ENCODE measurements around the gene C1QTNF3.

C1QTNF3 gene

DNA sequence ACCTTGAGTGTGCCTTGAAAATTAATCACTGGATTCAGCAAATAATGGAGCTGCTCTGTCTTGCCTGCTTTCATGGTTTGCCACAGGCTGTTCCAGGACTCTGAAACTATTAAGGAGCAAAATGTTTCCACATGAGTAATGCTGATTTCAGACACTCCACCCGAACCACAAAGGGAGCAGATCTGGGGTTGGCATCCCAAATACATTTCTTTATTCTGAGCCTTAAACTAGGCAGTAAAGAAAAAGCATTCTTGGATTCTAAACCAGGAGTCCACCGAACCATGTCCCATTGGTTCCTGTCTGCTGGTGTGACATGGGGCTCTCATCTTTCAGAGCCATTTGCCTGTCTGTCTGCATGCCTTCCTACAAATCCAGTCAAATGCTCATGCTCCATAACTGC is 10.1 kb upstream of the C1QTNF3 start:
- no peak overlapping the region for H3K4me3 ChIP-seq (ENCODE audit: low read length)
- H3K4me1 ChIP-seq (ENCODE audit: control insufficient read depth, low read length): no peaks in the 10 kb centered on the region
- H3K9me2 ChIP-seq (replicated peaks; ENCODE audit: control insufficient read depth, low read length): no peaks in the 10 kb centered on the region
- H3K79me2 ChIP-seq (ENCODE audit: control insufficient read depth, low read length): no peaks in the 10 kb centered on the region
- H3K27ac ChIP-seq (ENCODE audit: low read depth, low read length): no peak overlapping the region
- no peaks in the 10 kb centered on the region for H4K20me1 ChIP-seq (ENCODE audit: control insufficient read depth, insufficient read depth, low read depth, low read length)
- H3F3A ChIP-seq (ENCODE audit: control insufficient read depth, insufficient read depth): no peaks in the 10 kb centered on the region
- H3K27me3 ChIP-seq (ENCODE audit: control insufficient read depth, low read length): no peaks in the 10 kb centered on the region
- no peak overlapping the region for H3K4me2 ChIP-seq (ENCODE audit: low read length)
- TF ChIP-seq, protein P1, sequence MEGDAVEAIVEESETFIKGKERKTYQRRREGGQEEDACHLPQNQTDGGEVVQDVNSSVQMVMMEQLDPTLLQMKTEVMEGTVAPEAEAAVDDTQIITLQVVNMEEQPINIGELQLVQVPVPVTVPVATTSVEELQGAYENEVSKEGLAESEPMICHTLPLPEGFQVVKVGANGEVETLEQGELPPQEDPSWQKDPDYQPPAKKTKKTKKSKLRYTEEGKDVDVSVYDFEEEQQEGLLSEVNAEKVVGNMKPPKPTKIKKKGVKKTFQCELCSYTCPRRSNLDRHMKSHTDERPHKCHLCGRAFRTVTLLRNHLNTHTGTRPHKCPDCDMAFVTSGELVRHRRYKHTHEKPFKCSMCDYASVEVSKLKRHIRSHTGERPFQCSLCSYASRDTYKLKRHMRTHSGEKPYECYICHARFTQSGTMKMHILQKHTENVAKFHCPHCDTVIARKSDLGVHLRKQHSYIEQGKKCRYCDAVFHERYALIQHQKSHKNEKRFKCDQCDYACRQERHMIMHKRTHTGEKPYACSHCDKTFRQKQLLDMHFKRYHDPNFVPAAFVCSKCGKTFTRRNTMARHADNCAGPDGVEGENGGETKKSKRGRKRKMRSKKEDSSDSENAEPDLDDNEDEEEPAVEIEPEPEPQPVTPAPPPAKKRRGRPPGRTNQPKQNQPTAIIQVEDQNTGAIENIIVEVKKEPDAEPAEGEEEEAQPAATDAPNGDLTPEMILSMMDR (IDR thresholded peaks at IDR 0.05; ENCODE audit: low read depth, low read length, poor library complexity, severe bottlenecking): no peak
- no peak for TF ChIP-seq EZH2phosphoT487 (IDR thresholded peaks at IDR 0.05; ENCODE audit: borderline replicate concordance, low read length)
- no peaks in the 10 kb centered on the region for H3K36me3 ChIP-seq (ENCODE audit: control insufficient read depth, low read length)
- no peaks in the 10 kb centered on the region for H3K9me3 ChIP-seq (ENCODE audit: control insufficient read depth, insufficient read depth, low read length)

DNA sequence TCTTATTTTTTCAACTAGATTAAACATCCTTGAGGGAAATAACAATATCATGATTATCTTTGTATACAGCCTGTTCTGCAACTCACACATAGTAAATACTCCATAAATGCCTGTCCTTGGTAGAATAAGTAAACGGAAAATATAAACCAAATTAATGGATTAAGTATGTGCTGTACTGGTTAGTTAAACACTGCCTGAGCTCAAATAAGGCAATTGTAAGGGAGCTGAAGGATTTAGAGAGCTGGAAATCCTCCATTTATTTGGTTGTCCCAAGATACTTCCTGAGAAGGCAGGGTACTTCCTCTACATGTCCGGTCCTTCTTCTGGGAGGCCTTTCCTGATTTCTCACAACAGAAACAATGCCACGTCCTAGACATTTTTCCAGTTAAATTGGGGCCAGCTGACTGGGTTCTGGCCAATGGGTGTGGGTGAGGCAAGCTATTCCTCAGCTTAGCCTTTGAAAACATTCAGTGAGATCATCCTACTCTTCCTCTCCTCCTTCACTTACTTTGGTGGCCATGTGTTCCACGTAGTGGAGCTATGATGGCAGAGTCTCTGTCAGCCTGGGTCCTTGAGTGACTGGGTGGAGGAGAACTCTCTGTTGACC is 8.5 kb upstream of the C1QTNF3 start:
- Histone ChIP-seq H3K9me3 (ENCODE audit: control insufficient read depth, insufficient read depth, low read length) (no peaks in the 10 kb centered on the region), H3F3A (ENCODE audit: control insufficient read depth, insufficient read depth) (no peaks in the 10 kb centered on the region), H3K4me3 (ENCODE audit: low read length) (no peak overlapping the region), H3K27ac (ENCODE audit: low read depth, low read length) (no peak overlapping the region), H4K20me1 (ENCODE audit: control insufficient read depth, insufficient read depth, low read depth, low read length) (no peaks in the 10 kb centered on the region), H3K4me2 (ENCODE audit: low read length) (no peak overlapping the region), H3K4me1 (ENCODE audit: control insufficient read depth, low read length) (no peaks in the 10 kb centered on the region), H3K79me2 (ENCODE audit: control insufficient read depth, low read length) (no peaks in the 10 kb centered on the region), H3K9me2 (replicated peaks; ENCODE audit: control insufficient read depth, low read length) (no peaks in the 10 kb centered on the region), H3K27me3 (ENCODE audit: control insufficient read depth, low read length) (no peaks in the 10 kb centered on the region), H3K36me3 (ENCODE audit: control insufficient read depth, low read length) (no peaks in the 10 kb centered on the region)
- TF ChIP-seq EZH2phosphoT487 (IDR thresholded peaks at IDR 0.05; ENCODE audit: borderline replicate concordance, low read length): no peak
- TF ChIP-seq, protein P1 (IDR thresholded peaks at IDR 0.05; ENCODE audit: low read depth, low read length, poor library complexity, severe bottlenecking): no peak

GRCh38 chr5:34047774-34048572 is 5.0 kb upstream of the C1QTNF3 start:
- TF ChIP-seq EZH2phosphoT487 (IDR thresholded peaks at IDR 0.05; ENCODE audit: borderline replicate concordance, low read length): no peak
- TF ChIP-seq, protein P1 (IDR thresholded peaks at IDR 0.05; ENCODE audit: low read depth, low read length, poor library complexity, severe bottlenecking): no peak

More at GRCh38 chr5:34047774-34048572, 5.0 kb upstream of the C1QTNF3 start:
- no peaks in the 10 kb centered on the region for H3K27me3 ChIP-seq (ENCODE audit: control insufficient read depth, low read length)
- H3K4me2 ChIP-seq (ENCODE audit: low read length): no peak overlapping the region
- no peaks in the 10 kb centered on the region for H3K9me2 ChIP-seq (replicated peaks; ENCODE audit: control insufficient read depth, low read length)
- H3K9me3 ChIP-seq (ENCODE audit: control insufficient read depth, insufficient read depth, low read length): no peaks in the 10 kb centered on the region
- no peaks in the 10 kb centered on the region for H3K4me1 ChIP-seq (ENCODE audit: control insufficient read depth, low read length)
- H3K4me3 ChIP-seq (ENCODE audit: low read length): no peak overlapping the region
- H3K36me3 ChIP-seq (ENCODE audit: control insufficient read depth, low read length): no peaks in the 10 kb centered on the region
- H3K27ac ChIP-seq (ENCODE audit: low read depth, low read length): no peak overlapping the region
- H3F3A ChIP-seq (ENCODE audit: control insufficient read depth, insufficient read depth): no peaks in the 10 kb centered on the region
- H3K79me2 ChIP-seq (ENCODE audit: control insufficient read depth, low read length): no peaks in the 10 kb centered on the region
- H4K20me1 ChIP-seq (ENCODE audit: control insufficient read depth, insufficient read depth, low read depth, low read length): no peaks in the 10 kb centered on the region

Data from DOHH2 (cell line).